NCI-H2081 (cell line): ENCODE measurements around the gene PRM3.

ENCODE experiments used
- DNase-seq, 2 experiments: peaks; one replicate each; lab custom pipeline; 2025; lab: John Stamatoyannopoulos, UW

PRM3 gene

GRCh38 chr16:11242658-11243057 lies 30.8 kb downstream of the PRM3 start:
- no peak for DNase-seq

- no peak for DNase-seq
Measured at GRCh38 chr16:11241480-11242204, 31.8 kb downstream of the PRM3 start.

GRCh38 chr16:11240636-11241473 lies 32.6 kb downstream of the PRM3 start:
- DNase-seq = no peak

- no peak for DNase-seq
Measured at GRCh38 chr16:11239644-11240632, 33.5 kb downstream of the PRM3 start.

- DNase-seq = no peak
Measured at GRCh38 chr16:11238272-11239202, 34.9 kb downstream of the PRM3 start.

- DNase-seq = no peak
Measured at GRCh38 chr16:11236461-11237254, 36.8 kb downstream of the PRM3 start.

- DNase-seq = no peak
Measured at GRCh38 chr16:11235703-11235991, 37.8 kb downstream of the PRM3 start.

GRCh38 chr16:11234884-11235702 lies 38.3 kb downstream of the PRM3 start:
- DNase-seq = no peak

GRCh38 chr16:11233727-11234376 lies 39.6 kb downstream of the PRM3 start:
- no peak for DNase-seq

- DNase-seq = no peak
Measured at GRCh38 chr16:11232852-11233726, 40.3 kb downstream of the PRM3 start.

- DNase-seq = no peak
Measured at GRCh38 chr16:11232302-11232851, 41.1 kb downstream of the PRM3 start.

GRCh38 chr16:11231367-11231970 lies 42.0 kb downstream of the PRM3 start:
- no peak for DNase-seq

GRCh38 chr16:11229906-11230305 lies 43.5 kb downstream of the PRM3 start:
- peak; percentile 14 to 54 for DNase-seq

GRCh38 chr16:11229432-11229831 lies 44.0 kb downstream of the PRM3 start:
- DNase-seq = no peak

GRCh38 chr16:11225677-11226549 lies 47.5 kb downstream of the PRM3 start:
- no peak for DNase-seq
